SU-DHL-6 (cell line): Measurements from ENCODE around the gene TFEB.
A peak's percentile ranks its signal among the peaks of the same experiment; 100 is the strongest.

ENCODE experiments used
- H2AFZ ChIP-seq: fragments of 200-600 bp; sonication (generic); 2 replicates; pipeline ENCODE4 v1.6.1; 2014; ENCODE audit warnings: low read depth, mild to moderate bottlenecking, moderate library complexity, mixed read lengths, antibody characterized with exemption, low read length; ENCODE audit not compliant: severe bottlenecking
- H3F3A ChIP-seq: fragments of 200-600 bp; shearing (Covaris generic); 2 replicates; pipeline ENCODE4 v1.6.0; 2016; ENCODE audit warnings: antibody characterized with exemption, mild to moderate bottlenecking; ENCODE audit not compliant: insufficient read depth
- H3K27ac ChIP-seq: fragments of 200-600 bp; sonication (generic); 2 replicates; pipeline ENCODE4 v1.5.1; 2016; ENCODE audit warnings: low read depth, mild to moderate bottlenecking, low read length, moderate library complexity, mixed read lengths
- H3K27me3 ChIP-seq: fragments of 200-600 bp; sonication (generic), shearing (Covaris generic); 2 replicates; pipeline ENCODE4 v1.6.0; 2014; ENCODE audit warnings: mild to moderate bottlenecking, low read length
- H3K36me3 ChIP-seq: fragments of 200-600 bp; sonication (generic); 2 replicates; pipeline ENCODE4 v1.6.1; 2014; ENCODE audit warnings: mild to moderate bottlenecking, low read length, mixed read lengths
- H3K4me2 ChIP-seq: fragments of 300-600, 200-600 bp; shearing (Covaris generic), sonication (generic); 2 replicates; pipeline ENCODE4 v1.6.0; 2014; ENCODE audit warnings: low read length, low read depth, mild to moderate bottlenecking; ENCODE audit not compliant: poor library complexity, severe bottlenecking
- H3K4me3 ChIP-seq: fragments of 200-600 bp; sonication (generic); 2 replicates; pipeline ENCODE4 v1.5.1; 2014; ENCODE audit warnings: antibody characterized with exemption, low read length, mild to moderate bottlenecking, mixed read lengths; ENCODE audit not compliant: insufficient read depth, poor library complexity, severe bottlenecking
- H3K79me2 ChIP-seq: fragments of 200-600 bp; sonication (generic); 2 replicates; pipeline ENCODE4 v1.6.1; 2014; ENCODE audit warnings: mild to moderate bottlenecking, low read length, moderate library complexity; ENCODE audit not compliant: insufficient read depth
- H3K9ac ChIP-seq: fragments of 200-600 bp; sonication (generic); 2 replicates; pipeline ENCODE4 v1.7.0; 2014; ENCODE audit warnings: mild to moderate bottlenecking, low read length
- H3K9me2 ChIP-seq: fragments of 200-600 bp; sonication (generic); replicated peaks from 2 replicates; pipeline ENCODE4 v1.6.1; 2014; ENCODE audit warnings: low read length; ENCODE audit not compliant: insufficient read depth
- H3K9me3 ChIP-seq: fragments of 200-600 bp; sonication (generic); 2 replicates; pipeline ENCODE4 v1.6.1; 2014; ENCODE audit warnings: low read length, mixed read lengths; ENCODE audit not compliant: insufficient read depth
- H4K20me1 ChIP-seq: fragments of 200-600 bp; sonication (generic); 2 replicates; pipeline ENCODE4 v1.6.1; 2014; ENCODE audit warnings: low read depth, mild to moderate bottlenecking, antibody characterized with exemption, low read length, moderate library complexity, mixed read lengths
- CTCF ChIP-seq: fragments of 200-600 bp; sonication (generic); IDR thresholded peaks from one replicate; pipeline ENCODE4 v1.5.1; 2017; ENCODE audit warnings: antibody characterized with exemption, mild to moderate bottlenecking, low read length, moderate library complexity; ENCODE audit not compliant: insufficient read depth, poor library complexity, severe bottlenecking
- EZH2phosphoT487 ChIP-seq: fragments of 200-600 bp; sonication (generic), shearing (Covaris generic); conservative IDR thresholded peaks from 2 replicates; pipeline ENCODE4 v1.6.1; 2018; ENCODE audit warnings: mild to moderate bottlenecking, antibody characterized with exemption, low read length, moderate library complexity, mixed read lengths

Gene TFEB

DNA sequence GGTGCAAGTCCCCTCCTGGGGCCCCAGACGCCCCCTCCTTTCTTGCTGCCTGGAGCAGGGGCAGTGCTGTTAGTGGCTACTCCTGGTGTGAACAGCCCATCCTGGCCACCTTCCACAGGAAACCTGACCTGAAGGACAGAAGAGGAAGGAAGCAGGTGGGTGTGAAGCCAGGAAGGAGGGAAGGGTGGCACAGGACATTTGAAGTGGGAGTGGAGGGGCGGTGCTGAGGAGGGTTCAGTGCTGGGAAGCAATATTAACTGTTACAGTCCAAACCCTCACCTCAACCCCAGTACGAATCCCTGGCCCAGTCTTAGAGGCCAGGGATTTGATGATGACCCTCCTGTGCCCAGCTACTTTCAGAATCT is 45.9 kb upstream of the TFEB start:
- no peak overlapping the region for H3K4me3 ChIP-seq

GRCh38 chr6:41780551-41781365 is 45.4 kb upstream of the TFEB start, which contains the start of gene PRICKLE4:
TSS of gene PRICKLE4 (plus strand) at chr6:41780782. CDS start at chr6:41783474, 2,692 bp downstream.
- no peaks in the 10 kb centered on the region for H3K27me3 ChIP-seq
- H3F3A ChIP-seq = peaks cover 18% of the 10 kb centered on the region
- no peaks in the 10 kb centered on the region for H4K20me1 ChIP-seq
- H3K36me3 ChIP-seq = no peaks in the 10 kb centered on the region
- peak within 1 kb of the TSS; percentile 68 for H3K9ac ChIP-seq
- no peaks in the 10 kb centered on the region for H3K79me2 ChIP-seq
- peak within 1 kb of the TSS; percentile 99 for H2AFZ ChIP-seq
- peak within 1 kb of the TSS; percentile 90 for H3K4me2 ChIP-seq
- H3K9me2 ChIP-seq = no peaks in the 10 kb centered on the region
- H3K27ac ChIP-seq = no peak within 1 kb of the TSS
- H3K9me3 ChIP-seq = no peaks in the 10 kb centered on the region
- peak within 1 kb of the TSS; percentile 80 for H3K4me3 ChIP-seq
- no peak for TF ChIP-seq EZH2phosphoT487
- TF ChIP-seq CTCF = no peak

More for the DNA sequence above, 45.9 kb upstream of the TFEB start:
- Histone ChIP-seq H3K9me2 (no peaks in the 10 kb centered on the region), H3K9ac (no peak overlapping the region), H3K4me2 (no peak overlapping the region), H3F3A (peaks cover 18% of the 10 kb centered on the region), H2AFZ (no peak overlapping the region), H3K27ac (no peak overlapping the region), H3K27me3 (no peaks in the 10 kb centered on the region), H3K36me3 (no peaks in the 10 kb centered on the region), H4K20me1 (no peaks in the 10 kb centered on the region), H3K9me3 (no peaks in the 10 kb centered on the region), H3K79me2 (no peaks in the 10 kb centered on the region)
- TF ChIP-seq EZH2phosphoT487 = no peak
- no peak for TF ChIP-seq CTCF

GRCh38 chr6:41779788-41780550 is 44.6 kb upstream of the TFEB start, which contains the start of gene FRS3:
TSS of gene FRS3 (minus strand) at chr6:41779900. CDS start at chr6:41776987, 2,913 bp downstream.
- peak within 1 kb of the TSS; percentile 90 for H3K4me2 ChIP-seq
- H3K27me3 ChIP-seq = no peaks in the 10 kb centered on the region
- TF ChIP-seq CTCF (peak; percentile 100), EZH2phosphoT487 (no peak)
- H3K36me3 ChIP-seq = no peaks in the 10 kb centered on the region
- H3K79me2 ChIP-seq = no peaks in the 10 kb centered on the region
- H3K4me3 ChIP-seq = peak within 1 kb of the TSS; percentile 80
- H2AFZ ChIP-seq = peak within 1 kb of the TSS; percentile 99
- H4K20me1 ChIP-seq = no peaks in the 10 kb centered on the region
- peak within 1 kb of the TSS; percentile 68 for H3K9ac ChIP-seq
- H3K27ac ChIP-seq = no peak within 1 kb of the TSS
- H3K9me2 ChIP-seq = no peaks in the 10 kb centered on the region
- peaks cover 18% of the 10 kb centered on the region for H3F3A ChIP-seq
- no peaks in the 10 kb centered on the region for H3K9me3 ChIP-seq
